Kidney epithelial cell (primary cell): Measurements from ENCODE around the gene FADS6. TPM values are rescaled to one million over a fixed set of nuclear protein-coding genes. Genes with fewer than 3 reads are reported as not detected.

Experiments
- DNase-seq: peaks from one replicate; pipeline ENCODE4 v3.0.0-alpha.2; 2010; ENCODE audit warnings: low read depth
- H3K27me3 ChIP-seq: 2 replicates; pipeline ENCODE4 v1.6.0; 2011; ENCODE audit warnings: low read length; ENCODE audit not compliant: control insufficient read depth, insufficient read depth
- H3K36me3 ChIP-seq: 2 replicates; pipeline ENCODE4 v1.5.1; 2011; ENCODE audit warnings: low read length; ENCODE audit not compliant: control insufficient read depth, insufficient read depth
- H3K4me3 ChIP-seq: 2 replicates; pipeline ENCODE4 v1.5.1; 2011; ENCODE audit warnings: low read depth, mild to moderate bottlenecking, control low read depth, low read length
- CTCF ChIP-seq: IDR thresholded peaks from 2 replicates; pipeline ENCODE4 v1.5.1; 2011; ENCODE audit warnings: mild to moderate bottlenecking, moderate library complexity, low read length, control low read depth, inconsistent platforms; ENCODE audit not compliant: insufficient read depth, poor library complexity, severe bottlenecking
- total RNA-seq: library from RNA; depleted of rRNA; stranded (reverse); fragments of >200 nt; gene quantifications from 2 replicates; pipeline ENCODE4 v1.2.3, GENCODE V29; 2015

FADS6 gene
- total RNA-seq, 1 donor from 2014 or later: not detected

GRCh38 chr17:74883241-74883745 is 10.1 kb downstream of the FADS6 start:
- no peaks in the 10 kb centered on the region for H3K36me3 ChIP-seq
- H3K4me3 ChIP-seq: no peak overlapping the region
- TF ChIP-seq CTCF: no peak
- H3K27me3 ChIP-seq: peaks cover 18% of the 10 kb centered on the region
- DNase-seq: no peak

- Histone ChIP-seq H3K36me3 (no peaks in the 10 kb centered on the region), H3K27me3 (peaks cover 21% of the 10 kb centered on the region), H3K4me3 (no peak overlapping the region)
- TF ChIP-seq CTCF: no peak
- DNase-seq: no peak
These were observed 10.8 kb downstream of the FADS6 start for GRCh38 chr17:74882517-74883240.

- Histone ChIP-seq H3K27me3 (peaks cover 18% of the 10 kb centered on the region), H3K4me3 (no peak overlapping the region), H3K36me3 (no peaks in the 10 kb centered on the region)
- TF ChIP-seq CTCF: no peak
- no peak for DNase-seq
These were observed 12.4 kb downstream of the FADS6 start for GRCh38 chr17:74881073-74881472.

GRCh38 chr17:74879308-74879707 is 14.1 kb downstream of the FADS6 start:
- no peaks in the 10 kb centered on the region for H3K36me3 ChIP-seq
- no peak for DNase-seq
- H3K27me3 ChIP-seq: peaks cover 18% of the 10 kb centered on the region
- no peak for TF ChIP-seq CTCF
- H3K4me3 ChIP-seq: no peak overlapping the region

- no peak overlapping the region for H3K4me3 ChIP-seq
- H3K27me3 ChIP-seq: peaks cover 15% of the 10 kb centered on the region
- no peak for TF ChIP-seq CTCF
- no peaks in the 10 kb centered on the region for H3K36me3 ChIP-seq
- no peak for DNase-seq
These were observed 14.8 kb downstream of the FADS6 start for GRCh38 chr17:74878658-74879057.
